T-helper 1 cell treated with Interleukin-12 subunit alpha and Interleukin-12 subunit beta and Interleukin-4 antibody, amounts not matched to agents 30 μg/mL and 1 μg/mL, for 36 hours (primary cell): ENCODE results near the gene QSOX2.

Experiments
- H3K27ac Mint-ChIP-seq: one replicate; pipeline ENCODE4 v1.8.0; 2021; ENCODE audit warnings: mild to moderate bottlenecking, mixed read lengths
- H3K27me3 Mint-ChIP-seq: one replicate; pipeline ENCODE4 v1.8.0; 2021; ENCODE audit warnings: low read depth, mixed read lengths
- H3K36me3 Mint-ChIP-seq: one replicate; pipeline ENCODE4 v1.8.0; 2021; ENCODE audit warnings: low read depth, mixed read lengths
- H3K4me1 Mint-ChIP-seq: one replicate; pipeline ENCODE4 v1.8.0; 2021; ENCODE audit warnings: low read depth, mixed read lengths
- H3K4me3 Mint-ChIP-seq: one replicate; pipeline ENCODE4 v1.8.0; 2021; ENCODE audit warnings: mild to moderate bottlenecking, moderate library complexity, mixed read lengths
- H3K9me3 Mint-ChIP-seq: one replicate; pipeline ENCODE4 v1.8.0; 2021; ENCODE audit warnings: mixed read lengths

QSOX2 gene

DNA sequence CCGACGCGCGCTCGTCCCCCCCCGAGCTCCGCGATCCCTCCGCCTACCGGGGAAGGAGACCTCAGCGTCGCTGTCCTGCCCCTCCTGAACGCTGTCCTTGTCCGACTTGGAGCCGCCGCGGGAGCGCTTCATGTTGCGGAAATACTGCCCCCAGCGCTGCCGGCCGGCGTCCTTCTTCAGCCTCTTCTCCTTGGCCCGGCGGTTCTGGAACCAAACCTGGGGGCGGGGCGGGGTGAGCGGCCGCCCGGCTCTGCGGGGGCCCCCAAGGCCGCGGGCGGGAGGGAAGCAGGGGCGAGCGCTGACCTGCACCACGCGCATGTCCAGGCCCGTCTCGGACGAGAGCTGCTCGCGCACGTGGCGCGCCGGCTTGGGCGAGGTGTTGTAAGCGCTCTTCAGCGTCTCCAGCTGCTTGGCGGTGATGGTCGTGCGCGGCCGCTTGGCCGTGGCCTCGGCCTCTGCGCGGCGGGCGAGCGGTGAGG, 47.0 kb downstream of the QSOX2 start:
- Mint-ChIP-seq H3K4me1 (no peaks in the 10 kb centered on the region), H3K27ac (no peak overlapping the region)

DNA sequence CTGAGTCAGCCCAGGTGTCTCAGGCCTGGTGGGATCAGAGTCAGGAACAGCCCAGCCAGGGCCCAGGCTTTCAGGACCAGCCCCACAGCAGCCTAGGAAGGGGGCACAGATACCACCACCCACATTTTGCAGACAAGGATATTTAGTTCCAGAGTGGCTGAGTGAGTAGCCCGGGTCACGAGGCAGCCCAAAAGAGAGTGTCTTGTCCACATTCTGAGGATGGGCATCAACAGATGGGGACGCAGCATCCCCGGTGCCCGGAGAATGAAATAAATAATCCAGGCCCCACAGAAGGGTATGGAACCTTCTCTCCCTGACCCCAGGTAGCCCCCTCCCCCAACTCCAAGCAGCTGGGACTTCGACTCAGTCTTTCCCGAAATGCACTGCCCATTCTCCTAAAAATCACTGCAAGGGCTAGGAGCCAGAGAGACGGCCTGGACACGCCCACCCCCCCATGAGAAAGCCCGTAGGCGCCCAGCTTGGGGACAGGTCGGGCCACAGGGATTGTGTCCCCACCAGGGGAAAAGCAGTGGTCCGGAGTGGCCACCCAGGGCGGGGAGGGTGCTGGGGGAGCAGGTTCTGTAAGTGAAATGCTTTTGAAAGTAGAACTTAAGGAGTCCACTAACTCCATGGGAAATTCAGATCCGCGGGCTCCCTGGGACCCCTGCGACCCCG, 47.5 kb downstream of the QSOX2 start:
- Mint-ChIP-seq H3K4me1 (no peaks in the 10 kb centered on the region), H3K27ac (no peak overlapping the region), H3K36me3 (no peaks in the 10 kb centered on the region), H3K9me3 (no peaks in the 10 kb centered on the region), H3K27me3 (peaks cover 54% of the 10 kb centered on the region), H3K4me3 (no peak overlapping the region)

More for the DNA sequence above, 47.0 kb downstream of the QSOX2 start:
- Mint-ChIP-seq H3K36me3 (no peaks in the 10 kb centered on the region), H3K27me3 (peaks cover 58% of the 10 kb centered on the region), H3K4me3 (no peak overlapping the region), H3K9me3 (no peaks in the 10 kb centered on the region)

DNA sequence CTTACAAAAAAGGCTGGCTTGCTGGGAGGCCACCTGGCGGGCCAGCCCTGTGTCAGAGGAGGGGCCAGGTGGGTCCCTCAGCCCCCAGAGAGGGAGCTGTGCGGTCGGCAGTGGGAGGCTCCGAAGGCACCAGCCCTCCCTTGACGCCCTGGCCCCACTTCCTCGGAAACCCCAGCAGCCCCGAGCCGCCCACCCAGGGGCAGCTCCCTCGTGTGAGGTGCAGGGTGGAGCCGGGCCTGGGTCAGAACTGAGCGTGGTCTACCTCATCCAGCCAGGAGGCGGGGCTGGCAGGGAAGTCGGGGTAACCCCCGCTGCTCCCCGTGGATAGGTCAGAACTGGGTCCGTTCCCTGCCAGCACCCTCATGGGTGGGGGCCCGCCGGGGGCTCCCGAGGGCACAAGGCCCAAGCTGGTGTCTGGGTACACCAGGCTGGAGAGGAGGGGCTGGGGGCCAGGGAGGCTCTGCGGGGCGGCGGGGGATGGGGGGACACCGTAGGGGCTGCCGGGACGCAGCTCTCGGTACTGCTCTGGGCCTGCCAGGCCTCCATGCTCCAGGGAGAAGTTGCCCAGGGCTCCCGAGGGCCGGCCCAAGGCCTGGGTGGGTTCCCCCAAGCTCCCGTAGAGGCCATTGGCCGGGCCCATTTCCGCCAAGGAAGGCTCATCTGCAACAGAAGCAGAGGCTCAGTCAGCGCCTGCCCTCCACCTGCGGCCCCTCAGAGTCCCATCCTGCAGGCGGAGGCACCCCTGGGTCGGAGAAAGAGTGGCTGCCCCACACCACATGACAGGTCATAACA, 48.3 kb downstream of the QSOX2 start:
- Mint-ChIP-seq H3K4me1 (no peaks in the 10 kb centered on the region), H3K27me3 (peaks cover 56% of the 10 kb centered on the region), H3K36me3 (no peaks in the 10 kb centered on the region), H3K9me3 (no peaks in the 10 kb centered on the region), H3K4me3 (no peak overlapping the region), H3K27ac (no peak overlapping the region)

DNA sequence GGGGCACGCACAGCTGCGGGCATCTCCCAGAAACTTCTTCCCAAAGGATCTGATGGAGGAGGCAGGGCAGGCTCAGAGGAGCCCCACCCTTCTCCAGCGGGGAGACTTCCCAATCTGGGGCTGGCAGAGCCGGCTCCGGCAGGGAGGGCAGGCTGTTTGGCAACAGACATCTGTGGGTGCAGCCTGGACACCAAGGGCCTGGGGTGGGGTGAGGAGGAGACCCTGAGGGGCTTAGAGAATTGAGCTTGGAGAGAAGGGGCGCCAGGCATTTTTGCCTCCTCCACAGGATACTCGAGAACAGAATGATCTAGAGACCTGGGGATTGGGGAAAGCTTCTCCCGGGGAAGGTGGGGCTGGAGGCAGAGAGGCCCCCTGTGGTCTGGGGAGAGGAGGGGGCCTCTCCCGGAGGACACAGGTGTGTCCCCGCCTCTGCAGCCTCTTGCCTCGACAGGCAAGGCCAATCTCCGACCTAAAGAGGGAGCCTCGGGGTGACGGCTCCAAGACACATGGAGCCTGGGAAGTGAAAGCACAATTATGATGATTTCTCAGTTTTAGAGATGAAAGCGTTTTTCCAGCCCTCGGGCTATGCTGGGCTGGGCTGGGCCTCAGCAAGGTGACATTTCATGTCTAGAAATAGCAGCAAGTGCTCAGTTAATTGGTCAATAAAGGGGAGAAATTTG, 49.1 kb downstream of the QSOX2 start:
- Mint-ChIP-seq H3K4me3 (no peak overlapping the region), H3K27me3 (peaks cover 59% of the 10 kb centered on the region), H3K36me3 (no peaks in the 10 kb centered on the region), H3K4me1 (no peaks in the 10 kb centered on the region), H3K27ac (peak overlapping the region; percentile 54), H3K9me3 (no peaks in the 10 kb centered on the region)

DNA sequence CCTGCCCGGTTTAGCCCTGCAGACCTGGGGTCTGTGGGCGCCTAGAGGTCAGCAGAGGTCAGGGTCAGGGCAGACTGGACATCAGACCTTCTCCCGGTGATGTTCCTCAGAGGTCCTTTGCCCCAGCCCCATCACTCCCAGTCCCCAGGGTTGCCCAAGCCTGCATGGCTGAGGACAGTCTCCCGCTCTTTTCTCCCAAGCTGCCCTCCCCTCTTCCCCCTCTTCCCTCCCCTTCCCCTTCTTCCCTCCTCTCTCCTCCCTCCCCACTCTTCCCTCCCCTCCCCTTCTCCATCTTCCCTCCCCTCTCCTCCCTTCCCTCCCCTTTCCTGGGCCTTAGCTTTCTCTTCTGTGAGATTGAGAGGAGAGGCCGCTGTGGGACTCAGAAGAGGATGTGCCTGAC, 51.1 kb downstream of the QSOX2 start:
- Mint-ChIP-seq H3K9me3 (no peaks in the 10 kb centered on the region), H3K36me3 (no peaks in the 10 kb centered on the region), H3K4me3 (no peak overlapping the region), H3K27ac (no peak overlapping the region), H3K27me3 (peaks cover 61% of the 10 kb centered on the region), H3K4me1 (no peaks in the 10 kb centered on the region)

DNA sequence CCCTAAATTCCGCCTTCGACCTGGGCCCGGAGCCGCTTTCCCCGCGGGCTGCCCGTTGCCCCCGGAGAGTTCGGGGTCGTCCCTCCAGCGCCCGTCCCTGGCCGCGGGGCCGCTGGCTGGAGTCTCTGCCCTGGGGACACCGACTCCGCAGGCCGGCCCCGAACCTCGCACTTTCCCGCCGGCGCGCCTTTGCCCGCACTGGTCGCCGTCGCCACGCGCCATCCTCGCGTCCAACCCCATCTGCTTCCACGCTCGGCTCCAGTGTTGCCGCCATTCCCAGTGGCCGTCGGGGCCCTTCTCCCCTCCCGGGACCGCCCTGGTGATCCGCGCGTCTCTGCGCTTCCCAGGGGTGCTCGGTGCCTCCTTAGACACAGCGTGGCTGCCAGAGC, 51.7 kb downstream of the QSOX2 start:
- Mint-ChIP-seq H3K9me3 (no peaks in the 10 kb centered on the region), H3K4me1 (no peaks in the 10 kb centered on the region), H3K36me3 (no peaks in the 10 kb centered on the region), H3K4me3 (no peak overlapping the region), H3K27ac (no peak overlapping the region), H3K27me3 (peaks cover 64% of the 10 kb centered on the region)

DNA sequence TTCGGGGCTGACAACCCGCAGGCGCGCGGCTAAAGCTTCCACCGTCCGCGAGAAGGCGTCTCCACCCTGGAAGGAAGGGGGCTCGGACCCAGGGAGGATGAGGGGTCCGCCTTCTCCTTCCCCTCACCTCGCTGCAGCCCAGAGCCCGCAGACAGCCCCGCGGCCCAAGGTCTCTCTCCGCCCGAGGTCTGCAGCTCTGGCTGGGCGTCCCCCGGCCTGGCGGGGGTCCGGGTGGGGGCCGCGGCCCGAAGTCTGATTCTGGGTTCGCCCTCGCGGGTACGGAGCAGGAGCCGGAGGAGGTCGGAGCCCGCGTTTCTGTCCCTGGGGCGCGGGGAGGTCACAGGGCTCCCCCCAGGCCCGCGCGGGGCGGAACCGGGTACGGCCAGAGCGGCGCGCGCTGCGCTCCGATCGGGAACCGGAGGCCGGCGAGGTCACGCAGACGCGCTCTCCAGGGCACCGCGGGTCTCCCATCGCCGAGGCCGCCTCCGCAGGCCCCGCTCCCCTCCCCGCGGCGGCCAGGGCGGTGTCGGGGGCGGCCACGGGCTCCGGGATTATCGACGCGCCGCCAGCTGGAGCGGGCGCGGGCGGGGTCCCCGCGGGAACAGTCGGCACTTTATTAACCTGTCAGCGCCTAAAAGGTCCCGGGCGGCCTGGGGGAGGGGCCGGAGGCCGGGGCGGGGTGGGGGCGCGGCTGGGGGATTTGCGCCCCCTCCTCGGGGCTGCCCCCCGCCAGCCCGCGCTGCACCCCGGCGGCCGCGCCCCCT, 52.3 kb downstream of the QSOX2 start:
- Mint-ChIP-seq H3K4me3 (no peak overlapping the region), H3K4me1 (no peaks in the 10 kb centered on the region)

DNA sequence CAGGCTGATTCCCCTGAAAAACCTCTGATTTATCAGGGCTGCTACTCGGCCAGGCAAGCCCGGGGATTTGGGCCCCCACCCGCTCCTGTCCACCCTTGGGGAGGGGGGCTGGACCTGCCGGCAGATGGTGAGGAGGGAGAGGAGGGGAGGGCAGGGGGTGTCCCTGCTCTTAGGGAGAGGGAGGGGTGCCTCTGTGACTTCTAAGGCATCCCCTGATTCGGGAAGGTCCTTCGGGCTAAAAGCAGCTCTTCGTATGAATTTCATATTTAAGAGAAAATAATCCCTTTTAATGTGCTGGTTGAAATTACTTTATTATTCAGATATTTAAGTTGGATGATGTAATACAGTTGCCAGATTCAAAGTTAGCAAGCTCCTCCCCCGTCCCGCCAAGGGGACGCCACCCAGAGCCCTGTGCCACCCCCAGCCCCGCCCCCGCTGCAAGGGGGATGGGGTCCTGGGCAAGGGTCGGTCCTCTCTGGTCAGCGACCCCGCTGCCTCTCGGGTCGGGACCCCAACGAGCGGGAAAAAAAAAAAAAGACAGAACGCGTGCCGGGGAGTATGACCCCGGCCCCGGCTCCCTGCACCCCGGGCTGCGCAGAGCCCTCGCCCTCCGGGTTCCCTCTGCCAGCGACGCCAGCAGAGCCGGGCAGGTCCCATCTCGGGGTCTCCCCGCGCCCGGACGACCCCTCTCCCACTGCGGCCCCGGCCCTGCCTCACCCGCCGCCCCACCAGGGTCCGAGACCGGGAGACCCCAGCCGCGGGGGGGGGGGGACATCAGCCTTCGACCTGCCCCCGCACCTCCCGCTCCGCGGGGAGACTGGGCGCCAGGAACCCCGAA, 53.1 kb downstream of the QSOX2 start:
- H3K36me3 Mint-ChIP-seq = no peaks in the 10 kb centered on the region
- no peaks in the 10 kb centered on the region for H3K4me1 Mint-ChIP-seq
- no peaks in the 10 kb centered on the region for H3K9me3 Mint-ChIP-seq
- no peak overlapping the region for H3K4me3 Mint-ChIP-seq
- peaks cover 53% of the 10 kb centered on the region for H3K27me3 Mint-ChIP-seq
- no peak overlapping the region for H3K27ac Mint-ChIP-seq

More for the DNA sequence above, 52.3 kb downstream of the QSOX2 start:
- Mint-ChIP-seq H3K9me3 (no peaks in the 10 kb centered on the region), H3K27me3 (peaks cover 61% of the 10 kb centered on the region), H3K36me3 (no peaks in the 10 kb centered on the region), H3K27ac (no peak overlapping the region)

DNA sequence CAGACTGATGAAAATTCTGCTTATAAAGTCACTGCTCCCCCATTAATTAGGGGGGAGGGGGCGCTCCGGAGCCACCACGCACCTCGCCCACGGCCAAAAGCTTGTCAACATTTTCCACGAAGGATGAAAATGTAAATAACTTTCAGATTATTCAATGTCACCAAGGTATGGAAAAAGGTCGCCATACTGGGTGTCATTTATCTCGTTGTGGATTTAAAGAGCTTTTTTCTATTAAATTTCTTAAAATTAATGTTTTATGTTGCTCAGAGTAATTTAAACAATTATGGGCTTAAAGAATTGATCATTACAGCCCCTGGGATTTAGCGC, 53.7 kb downstream of the QSOX2 start:
- no peaks in the 10 kb centered on the region for H3K4me1 Mint-ChIP-seq
- peaks cover 51% of the 10 kb centered on the region for H3K27me3 Mint-ChIP-seq
- H3K9me3 Mint-ChIP-seq = no peaks in the 10 kb centered on the region
- no peak overlapping the region for H3K27ac Mint-ChIP-seq
- no peak overlapping the region for H3K4me3 Mint-ChIP-seq
- no peaks in the 10 kb centered on the region for H3K36me3 Mint-ChIP-seq

DNA sequence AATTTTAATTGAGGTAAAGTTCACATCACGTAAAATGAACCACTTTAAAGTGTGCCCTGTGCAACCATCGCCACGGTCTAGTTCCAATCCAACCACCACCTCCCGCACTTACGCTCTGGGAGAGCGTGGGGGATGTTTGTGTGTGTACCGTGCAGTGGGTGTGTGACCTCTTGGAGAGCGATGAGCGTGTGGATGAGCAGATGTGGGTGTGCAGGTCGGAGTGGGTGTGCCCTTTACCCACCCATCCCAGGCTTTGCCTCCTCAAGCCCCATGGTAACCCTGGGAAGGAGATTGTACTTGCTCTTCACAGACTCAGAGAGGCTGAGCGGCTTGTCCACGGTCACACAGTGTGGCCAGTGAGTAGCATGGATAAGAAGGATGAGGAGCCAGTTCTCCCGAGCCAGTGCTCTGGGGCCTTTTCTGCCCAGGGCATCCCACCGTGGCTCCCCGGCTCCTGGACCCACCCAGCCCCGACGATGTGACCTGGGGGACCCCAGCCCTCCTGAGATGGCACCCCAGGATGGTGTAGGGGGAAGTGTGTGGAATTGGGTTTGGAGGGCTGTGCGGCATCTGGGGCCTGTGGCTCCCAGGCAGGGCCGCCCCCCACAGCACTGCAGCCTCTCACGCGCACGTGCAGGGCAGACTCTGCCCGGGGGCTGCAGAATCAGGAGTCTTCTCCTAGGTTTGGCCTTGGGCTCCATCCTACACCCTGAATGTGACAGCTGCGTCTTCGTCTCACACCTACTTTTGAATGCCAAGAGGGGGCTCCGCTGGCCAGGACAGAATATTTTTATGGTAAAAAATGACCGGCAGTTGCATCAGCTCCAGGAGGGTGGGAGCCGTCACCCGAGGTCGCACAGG, 54.3 kb downstream of the QSOX2 start:
- no peaks in the 10 kb centered on the region for H3K36me3 Mint-ChIP-seq
- no peaks in the 10 kb centered on the region for H3K4me1 Mint-ChIP-seq
- peaks cover 45% of the 10 kb centered on the region for H3K27me3 Mint-ChIP-seq
- H3K27ac Mint-ChIP-seq = no peak overlapping the region
- no peak overlapping the region for H3K4me3 Mint-ChIP-seq
- no peaks in the 10 kb centered on the region for H3K9me3 Mint-ChIP-seq

DNA sequence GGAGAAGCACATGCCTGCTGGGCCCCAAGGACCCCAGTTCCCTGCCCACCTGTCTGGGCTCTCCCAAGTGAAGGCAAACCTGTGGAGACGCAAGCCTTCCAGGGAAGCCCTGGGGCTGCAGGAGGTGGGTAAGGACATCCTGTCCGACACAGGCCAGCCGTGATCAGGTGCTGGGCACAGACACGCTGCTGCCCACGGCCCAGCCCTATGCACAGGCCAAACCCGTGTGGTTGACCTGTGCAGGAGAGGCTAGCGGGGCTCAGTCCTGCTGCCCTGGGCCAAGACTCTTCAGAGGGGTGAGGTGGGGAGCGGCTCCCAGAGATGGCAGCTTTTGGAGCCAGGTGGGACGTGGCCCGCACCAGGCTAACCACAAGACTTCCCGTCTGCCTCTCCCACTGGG, 55.0 kb downstream of the QSOX2 start:
- Mint-ChIP-seq H3K4me3 (no peak overlapping the region), H3K9me3 (no peaks in the 10 kb centered on the region), H3K4me1 (no peaks in the 10 kb centered on the region), H3K36me3 (no peaks in the 10 kb centered on the region), H3K27me3 (peaks cover 38% of the 10 kb centered on the region), H3K27ac (no peak overlapping the region)

DNA sequence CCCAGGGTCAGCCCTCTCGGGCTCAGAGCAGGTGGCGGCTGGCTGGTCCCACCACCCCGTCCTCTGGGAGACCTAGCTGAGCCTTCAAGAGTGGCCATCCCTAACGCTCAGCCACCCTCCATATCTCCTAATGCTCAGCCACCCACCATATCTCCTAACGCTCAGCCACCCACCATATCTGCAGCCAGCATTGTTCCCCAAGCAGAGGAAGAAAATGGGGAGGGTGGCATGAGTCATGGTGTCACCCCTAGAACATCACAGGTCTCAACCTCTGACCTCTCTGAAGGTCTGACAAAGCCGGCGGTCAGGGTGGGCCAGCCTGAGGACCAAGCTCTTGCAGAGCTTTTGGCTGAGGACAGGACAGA, 55.4 kb downstream of the QSOX2 start:
- H3K27me3 Mint-ChIP-seq = peaks cover 36% of the 10 kb centered on the region
- H3K9me3 Mint-ChIP-seq = no peaks in the 10 kb centered on the region
- no peak overlapping the region for H3K27ac Mint-ChIP-seq
- H3K36me3 Mint-ChIP-seq = no peaks in the 10 kb centered on the region
- H3K4me3 Mint-ChIP-seq = no peak overlapping the region
- H3K4me1 Mint-ChIP-seq = no peaks in the 10 kb centered on the region
